ENCODE results near the gene SEZ6L.

The SEZ6L gene

DNA sequence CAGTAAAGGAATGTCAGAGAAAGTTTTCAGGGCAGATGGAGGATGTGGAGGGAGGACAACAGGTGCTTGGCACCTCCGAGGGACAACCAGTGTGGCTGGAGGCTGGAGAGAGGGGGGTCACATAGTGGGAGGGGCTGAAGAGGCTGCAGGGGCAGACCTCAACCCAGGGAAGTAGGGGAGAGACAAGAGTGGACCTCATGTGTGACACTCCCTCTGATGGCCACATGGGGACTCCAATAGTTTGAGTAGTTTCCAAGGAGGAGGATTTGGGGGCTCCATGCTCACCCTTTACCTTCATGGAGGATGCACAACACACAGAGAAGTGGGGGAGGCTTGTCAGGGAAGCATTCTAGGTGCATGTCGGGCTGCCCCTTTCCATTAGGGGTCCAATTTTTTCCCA lies 224.7 kb downstream of the SEZ6L start:
- no peaks in the 10 kb centered on the region for H3K79me2 ChIP-seq (ENCODE audit: insufficient read depth, low read length)
- no peaks in the 10 kb centered on the region; the same call in 1 of the 2 replicates for H4K20me1 ChIP-seq (ENCODE audit: insufficient read depth, low read length)
- no peak overlapping the region for H3K27ac ChIP-seq (ENCODE audit: low read length)
- H3K4me1 ChIP-seq (ENCODE audit: insufficient read depth, low read length) = no peaks in the 10 kb centered on the region
- DNase-seq (no peak), ATAC-seq (ENCODE audit: insufficient read depth, low read depth) (no peak)
- no peaks in the 10 kb centered on the region for H3K9me3 ChIP-seq (ENCODE audit: insufficient read depth, low read length, severe bottlenecking)
- no peak overlapping the region for H3K4me2 ChIP-seq (ENCODE audit: insufficient read depth, low read length)
- H2AFZ ChIP-seq (ENCODE audit: low read depth, low read length) = no peak overlapping the region
- H3K36me3 ChIP-seq (ENCODE audit: insufficient read depth, low read length) = no peaks in the 10 kb centered on the region
- no peaks in the 10 kb centered on the region for H3K27me3 ChIP-seq (ENCODE audit: insufficient read depth, low read length, poor library complexity)
- TF ChIP-seq, protein P1, sequence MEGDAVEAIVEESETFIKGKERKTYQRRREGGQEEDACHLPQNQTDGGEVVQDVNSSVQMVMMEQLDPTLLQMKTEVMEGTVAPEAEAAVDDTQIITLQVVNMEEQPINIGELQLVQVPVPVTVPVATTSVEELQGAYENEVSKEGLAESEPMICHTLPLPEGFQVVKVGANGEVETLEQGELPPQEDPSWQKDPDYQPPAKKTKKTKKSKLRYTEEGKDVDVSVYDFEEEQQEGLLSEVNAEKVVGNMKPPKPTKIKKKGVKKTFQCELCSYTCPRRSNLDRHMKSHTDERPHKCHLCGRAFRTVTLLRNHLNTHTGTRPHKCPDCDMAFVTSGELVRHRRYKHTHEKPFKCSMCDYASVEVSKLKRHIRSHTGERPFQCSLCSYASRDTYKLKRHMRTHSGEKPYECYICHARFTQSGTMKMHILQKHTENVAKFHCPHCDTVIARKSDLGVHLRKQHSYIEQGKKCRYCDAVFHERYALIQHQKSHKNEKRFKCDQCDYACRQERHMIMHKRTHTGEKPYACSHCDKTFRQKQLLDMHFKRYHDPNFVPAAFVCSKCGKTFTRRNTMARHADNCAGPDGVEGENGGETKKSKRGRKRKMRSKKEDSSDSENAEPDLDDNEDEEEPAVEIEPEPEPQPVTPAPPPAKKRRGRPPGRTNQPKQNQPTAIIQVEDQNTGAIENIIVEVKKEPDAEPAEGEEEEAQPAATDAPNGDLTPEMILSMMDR (IDR thresholded peaks at IDR 0.05; ENCODE audit: borderline replicate concordance, extremely low read depth, low read length, poor library complexity, severe bottlenecking) = peak; percentile 36
- TF ChIP-seq EZH2 (IDR thresholded peaks at IDR 0.05; ENCODE audit: borderline replicate concordance, low read depth, low read length, severe bottlenecking) = no peak
- no peak overlapping the region for H3K9ac ChIP-seq (ENCODE audit: low read depth, low read length)
- no peak overlapping the region for H3K4me3 ChIP-seq (ENCODE audit: low read depth in 1 of 2, low read length in 2 of 2)

DNA sequence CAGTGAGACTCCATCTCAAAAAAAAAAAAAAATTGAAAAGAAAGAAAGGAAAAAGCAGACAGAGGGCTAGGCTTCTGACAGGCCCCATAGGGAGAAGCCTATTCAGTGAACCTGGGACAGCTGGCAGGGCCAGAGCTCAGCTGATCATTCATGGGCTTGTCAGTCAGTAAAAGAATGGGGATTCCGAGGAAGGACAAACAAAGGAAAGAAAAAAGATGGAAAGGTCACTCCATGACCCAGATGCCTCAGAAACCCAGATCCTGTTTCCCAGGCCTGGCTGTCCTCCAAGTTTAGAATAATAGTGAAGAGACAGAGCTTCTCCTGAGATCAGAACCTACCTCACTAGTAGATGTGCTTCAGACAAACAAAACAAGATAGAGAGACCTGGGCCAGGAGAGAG lies 225.5 kb downstream of the SEZ6L start:
- Histone ChIP-seq H3K9me3 (ENCODE audit: insufficient read depth, low read length, severe bottlenecking) (no peaks in the 10 kb centered on the region), H3K36me3 (ENCODE audit: insufficient read depth, low read length) (no peaks in the 10 kb centered on the region), H3K27me3 (ENCODE audit: insufficient read depth, low read length, poor library complexity) (peaks cover 2% of the 10 kb centered on the region), H3K4me1 (ENCODE audit: insufficient read depth, low read length) (no peaks in the 10 kb centered on the region), H3K4me3 (ENCODE audit: low read depth in 1 of 2, low read length in 2 of 2) (no peak overlapping the region), H4K20me1 (ENCODE audit: insufficient read depth, low read length) (no peaks in the 10 kb centered on the region; the same call in 1 of the 2 replicates), H3K27ac (ENCODE audit: low read length) (no peak overlapping the region), H3K4me2 (ENCODE audit: insufficient read depth, low read length) (no peak overlapping the region), H3K79me2 (ENCODE audit: insufficient read depth, low read length) (no peaks in the 10 kb centered on the region), H2AFZ (ENCODE audit: low read depth, low read length) (no peak overlapping the region), H3K9ac (ENCODE audit: low read depth, low read length) (no peak overlapping the region)
- TF ChIP-seq, protein P1 (IDR thresholded peaks at IDR 0.05; ENCODE audit: borderline replicate concordance, extremely low read depth, low read length, poor library complexity, severe bottlenecking) = no peak
- no peak for ATAC-seq (ENCODE audit: insufficient read depth, low read depth)
- DNase-seq = no peak

DNA sequence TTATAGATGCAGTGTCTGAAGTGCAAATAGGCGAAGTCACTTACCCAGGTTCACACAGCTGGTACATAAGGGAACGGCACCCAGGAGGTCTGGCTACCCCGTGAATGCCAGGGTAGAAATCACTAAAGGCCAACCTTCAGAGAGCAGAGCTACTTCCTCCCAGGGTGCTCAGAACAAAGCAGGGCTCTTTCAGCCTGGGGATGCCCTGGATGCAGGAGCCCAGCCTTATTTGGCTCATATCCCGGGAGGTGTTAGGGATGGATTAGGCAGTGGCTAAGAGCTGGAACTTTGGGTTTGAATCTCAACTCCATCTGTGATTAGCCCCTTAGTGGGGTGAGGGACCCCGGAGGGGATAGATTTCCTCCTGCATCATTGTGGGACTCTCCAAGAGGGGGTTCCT lies 226.7 kb downstream of the SEZ6L start:
- TF ChIP-seq, protein P1 (IDR thresholded peaks at IDR 0.05; ENCODE audit: borderline replicate concordance, extremely low read depth, low read length, poor library complexity, severe bottlenecking) = no peak
- H3K27me3 ChIP-seq (ENCODE audit: insufficient read depth, low read length, poor library complexity) = peaks cover 2% of the 10 kb centered on the region
- H2AFZ ChIP-seq (ENCODE audit: low read depth, low read length) = no peak overlapping the region
- H3K4me1 ChIP-seq (ENCODE audit: insufficient read depth, low read length) = no peaks in the 10 kb centered on the region
- no peak for DNase-seq
- no peaks in the 10 kb centered on the region; the same call in 1 of the 2 replicates for H4K20me1 ChIP-seq (ENCODE audit: insufficient read depth, low read length)
- no peak overlapping the region for H3K9ac ChIP-seq (ENCODE audit: low read depth, low read length)
- H3K27ac ChIP-seq (ENCODE audit: low read length) = no peak overlapping the region
- no peaks in the 10 kb centered on the region for H3K9me3 ChIP-seq (ENCODE audit: insufficient read depth, low read length, severe bottlenecking)
- H3K79me2 ChIP-seq (ENCODE audit: insufficient read depth, low read length) = no peaks in the 10 kb centered on the region
- H3K4me2 ChIP-seq (ENCODE audit: insufficient read depth, low read length) = no peak overlapping the region
- H3K36me3 ChIP-seq (ENCODE audit: insufficient read depth, low read length) = no peaks in the 10 kb centered on the region
- no peak overlapping the region for H3K4me3 ChIP-seq (ENCODE audit: low read depth in 1 of 2, low read length in 2 of 2)
- ATAC-seq (ENCODE audit: insufficient read depth, low read depth) = no peak

DNA sequence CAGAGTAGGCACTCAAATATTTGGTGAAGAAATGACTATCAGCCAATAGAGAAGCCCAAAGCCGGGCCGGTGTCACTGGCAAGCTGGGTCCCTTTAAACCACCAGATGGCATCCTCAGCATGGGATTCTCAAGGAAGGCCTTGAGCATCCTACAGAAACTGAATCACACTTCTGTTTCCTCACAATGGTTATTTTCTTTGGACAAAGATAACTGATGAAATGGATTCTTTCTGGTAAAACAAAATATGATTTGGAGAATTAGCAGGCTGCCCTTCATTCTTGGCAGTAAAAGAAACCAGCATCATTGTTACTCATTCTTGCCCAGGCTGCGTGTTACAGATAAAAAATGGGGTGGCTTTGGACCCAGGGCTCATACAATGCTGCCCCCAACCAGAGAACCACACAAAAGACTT lies 229.5 kb downstream of the SEZ6L start:
- H3K4me2 ChIP-seq (ENCODE audit: insufficient read depth, low read length) = no peak overlapping the region
- no peak overlapping the region for H2AFZ ChIP-seq (ENCODE audit: low read depth, low read length)
- no peak overlapping the region for H3K4me3 ChIP-seq (ENCODE audit: low read depth in 1 of 2, low read length in 2 of 2)
- DNase-seq = peak; percentile 54
- no peak overlapping the region for H3K27ac ChIP-seq (ENCODE audit: low read length)
- no peaks in the 10 kb centered on the region for H3K36me3 ChIP-seq (ENCODE audit: insufficient read depth, low read length)
- H3K27me3 ChIP-seq (ENCODE audit: insufficient read depth, low read length, poor library complexity) = peaks cover 10% of the 10 kb centered on the region
- no peaks in the 10 kb centered on the region for H3K9me3 ChIP-seq (ENCODE audit: insufficient read depth, low read length, severe bottlenecking)
- no peaks in the 10 kb centered on the region; the same call in 1 of the 2 replicates for H4K20me1 ChIP-seq (ENCODE audit: insufficient read depth, low read length)
- ATAC-seq (ENCODE audit: insufficient read depth, low read depth) = peak; percentile 83
- H3K9ac ChIP-seq (ENCODE audit: low read depth, low read length) = no peak overlapping the region
- no peaks in the 10 kb centered on the region for H3K4me1 ChIP-seq (ENCODE audit: insufficient read depth, low read length)
- TF ChIP-seq, protein P1 (IDR thresholded peaks at IDR 0.05; ENCODE audit: borderline replicate concordance, extremely low read depth, low read length, poor library complexity, severe bottlenecking) = peak; percentile 81
- no peak for TF ChIP-seq EZH2 (IDR thresholded peaks at IDR 0.05; ENCODE audit: borderline replicate concordance, low read depth, low read length, severe bottlenecking)
- no peaks in the 10 kb centered on the region for H3K79me2 ChIP-seq (ENCODE audit: insufficient read depth, low read length)

Data from DND-41 (cell line).